CD4-positive, alpha-beta T cell treated with Interleukin-6 for 4 hours (primary cell): ENCODE data around the gene BTBD6.
"Not testable (repeated sequence)": the region's sequence is repeated elsewhere in the genome, so short reads cannot be mapped to it uniquely, and the experiment has no call there.

ENCODE experiments used
- DNase-seq: peaks from one replicate; pipeline ENCODE4 v3.0.0-alpha.2; 2020; ENCODE audit warnings: mixed read lengths

Gene BTBD6

GRCh38 chr14:105273062-105273461, 24.7 kb downstream of the BTBD6 start:
- no peak for DNase-seq

GRCh38 chr14:105274637-105275036, 26.3 kb downstream of the BTBD6 start:
- no peak for DNase-seq

- DNase-seq: no peak
These were observed 27.1 kb downstream of the BTBD6 start for GRCh38 chr14:105275267-105275946.

GRCh38 chr14:105277448-105277847, 29.1 kb downstream of the BTBD6 start:
- not testable (repeated sequence) for DNase-seq

GRCh38 chr14:105279642-105280361, 31.5 kb downstream of the BTBD6 start:
- no peak for DNase-seq

GRCh38 chr14:105280525-105280924, 32.2 kb downstream of the BTBD6 start:
- no peak for DNase-seq

GRCh38 chr14:105281371-105282097, 33.2 kb downstream of the BTBD6 start:
- peak; percentile 43 for DNase-seq

GRCh38 chr14:105282098-105282725, 33.9 kb downstream of the BTBD6 start:
- no peak for DNase-seq

- no peak for DNase-seq
These were observed 34.7 kb downstream of the BTBD6 start for GRCh38 chr14:105283028-105283427.

GRCh38 chr14:105283899-105284298, 35.6 kb downstream of the BTBD6 start:
- DNase-seq: peak; percentile 33

GRCh38 chr14:105285174-105285573, 36.8 kb downstream of the BTBD6 start:
- DNase-seq: no peak

GRCh38 chr14:105286759-105287144, 38.4 kb downstream of the BTBD6 start:
- no peak for DNase-seq

GRCh38 chr14:105287249-105288102, 39.1 kb downstream of the BTBD6 start:
- no peak for DNase-seq

GRCh38 chr14:105288936-105289335, 40.6 kb downstream of the BTBD6 start:
- DNase-seq: not testable (repeated sequence)

GRCh38 chr14:105290621-105291346, 42.5 kb downstream of the BTBD6 start:
- DNase-seq: peak; percentile 7

- DNase-seq: peak; percentile 44
These were observed 44.7 kb downstream of the BTBD6 start for GRCh38 chr14:105292826-105293711.

- DNase-seq: peak; percentile 72
These were observed 45.8 kb downstream of the BTBD6 start for GRCh38 chr14:105294142-105294597.

GRCh38 chr14:105297311-105297710, 49.0 kb downstream of the BTBD6 start:
- not testable (repeated sequence) for DNase-seq

- DNase-seq: peak; percentile 29
These were observed 51.6 kb downstream of the BTBD6 start for GRCh38 chr14:105299654-105300541.
